22Rv1 (cell line): ENCODE measurements around the gene TP73.

Source experiments
- CTCF ChIP-seq: fragments of 450-650 bp; IDR thresholded peaks from 2 replicates; pipeline ENCODE4 v1.5.1; 2017; ENCODE audit warnings: mild to moderate bottlenecking
- ZFX ChIP-seq: fragments of 450-650 bp; IDR thresholded peaks from 2 replicates; pipeline ENCODE4 v1.6.1; 2017; ENCODE audit warnings: antibody characterized with exemption, borderline replicate concordance

GRCh38 chr1:3679799-3680453 lies 27.6 kb downstream of the TP73 start:
- TF ChIP-seq CTCF (no peak), ZFX (no peak)
